NCI-H748 (cell line): ENCODE results near the gene MFGE8.

Experiments used
- DNase-seq: peaks from one replicate; lab custom pipeline; 2025; ENCODE audit not compliant: unreplicated experiment; lab: John Stamatoyannopoulos, UW

The MFGE8 gene

GRCh38 chr15:88920186-88920891, 7.2 kb upstream of the MFGE8 start:
- no peak for DNase-seq

DNA sequence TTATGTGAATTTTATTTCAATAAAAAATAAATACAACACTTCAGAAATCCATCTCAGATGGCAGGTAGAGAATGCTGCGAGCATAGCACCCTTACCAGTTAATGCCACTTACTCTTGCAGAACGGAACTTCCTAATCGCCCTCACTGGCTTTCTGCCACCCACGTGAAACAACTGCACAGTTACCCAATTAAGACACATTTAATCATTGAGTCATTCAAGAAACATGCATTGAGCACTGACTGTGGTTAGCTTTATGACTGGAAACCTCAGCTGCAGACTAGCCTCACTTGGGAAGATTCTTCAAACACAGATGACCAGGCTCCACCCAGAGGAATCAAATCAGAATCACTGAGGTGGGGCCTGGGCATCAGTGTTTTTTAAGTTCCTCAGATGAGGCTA, 5.6 kb upstream of the MFGE8 start:
- no peak for DNase-seq

- DNase-seq = no peak
Observed at GRCh38 chr15:88917760-88918159, 4.6 kb upstream of the MFGE8 start.

- DNase-seq = no peak
Observed at GRCh38 chr15:88915354-88915753, 2.2 kb upstream of the MFGE8 start.

GRCh38 chr15:88913850-88914169, 631 bp upstream of the MFGE8 start:
- DNase-seq = no peak

GRCh38 chr15:88912500-88912921, 668 bp downstream of the MFGE8 start:
- no peak for DNase-seq

- DNase-seq = no peak
Observed at GRCh38 chr15:88911766-88912118, 1.4 kb downstream of the MFGE8 start.

- no peak for DNase-seq
Observed at GRCh38 chr15:88909956-88910831, 3.0 kb downstream of the MFGE8 start.

DNA sequence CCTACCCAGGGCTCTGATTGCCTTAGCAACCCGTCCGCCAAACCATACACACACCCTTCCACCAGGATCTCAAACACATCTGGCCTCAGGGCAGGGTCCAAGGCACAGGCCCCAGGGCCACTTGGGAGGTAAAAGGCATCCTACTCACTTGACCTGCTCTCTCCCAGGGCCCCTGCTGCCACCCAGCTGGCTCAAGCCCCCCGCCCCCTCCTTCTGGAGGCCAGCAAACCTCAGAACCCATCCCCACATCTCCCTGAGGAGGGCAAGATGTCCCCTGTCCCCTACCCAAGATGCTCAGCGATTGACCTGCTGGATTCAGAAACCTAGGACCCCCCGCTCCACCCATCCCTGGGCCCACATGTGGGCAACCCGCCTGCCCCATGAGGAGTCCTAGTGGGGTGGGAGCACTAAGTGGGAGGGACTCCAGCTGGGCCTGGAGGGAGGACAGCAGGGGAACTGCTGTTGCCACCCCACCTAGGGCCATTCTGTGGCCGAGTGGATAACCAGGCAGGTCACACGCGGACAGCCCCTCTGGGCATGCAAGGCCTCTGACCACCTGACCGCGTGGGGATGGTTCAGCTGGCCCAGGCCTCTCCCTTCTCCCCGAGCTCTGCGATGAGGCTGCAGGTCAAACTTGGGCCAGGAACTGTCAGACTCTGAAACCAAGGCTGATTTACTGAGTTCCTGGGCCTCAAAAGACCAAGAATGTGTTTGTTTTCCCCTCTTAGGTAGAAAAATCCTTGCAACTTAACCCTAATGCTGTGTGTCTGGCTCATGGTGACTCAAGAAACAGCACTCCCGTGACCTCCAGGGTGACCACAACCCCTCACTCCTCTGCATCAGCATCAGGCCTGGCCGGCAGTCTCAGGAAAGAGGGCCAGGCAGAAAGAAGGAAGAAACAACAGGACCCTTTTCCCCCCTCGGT, 4.2 kb downstream of the MFGE8 start:
- DNase-seq = no peak

GRCh38 chr15:88908123-88908522, 5.1 kb downstream of the MFGE8 start:
- no peak for DNase-seq

GRCh38 chr15:88907111-88907510, 6.1 kb downstream of the MFGE8 start:
- DNase-seq = no peak

GRCh38 chr15:88906551-88906950, 6.6 kb downstream of the MFGE8 start:
- DNase-seq = no peak

DNA sequence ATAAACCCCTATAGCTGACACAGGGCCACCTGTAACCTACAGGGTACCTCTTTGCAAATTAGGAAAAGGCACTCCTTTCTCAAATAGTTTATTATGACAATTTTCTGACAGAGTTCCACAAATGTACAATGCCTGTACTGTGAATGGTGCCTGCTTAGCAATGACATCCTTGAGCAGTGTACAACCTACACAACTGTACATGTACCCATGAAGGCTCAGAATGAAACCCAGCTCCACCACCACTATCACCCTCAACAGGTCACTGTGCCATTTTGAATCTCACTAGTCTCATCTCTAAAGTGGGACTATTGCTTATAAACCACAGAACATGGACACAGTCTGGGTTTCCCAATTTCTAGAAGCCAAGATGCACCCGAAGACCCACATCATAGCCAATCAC, 7.0 kb downstream of the MFGE8 start:
- no peak for DNase-seq

DNA sequence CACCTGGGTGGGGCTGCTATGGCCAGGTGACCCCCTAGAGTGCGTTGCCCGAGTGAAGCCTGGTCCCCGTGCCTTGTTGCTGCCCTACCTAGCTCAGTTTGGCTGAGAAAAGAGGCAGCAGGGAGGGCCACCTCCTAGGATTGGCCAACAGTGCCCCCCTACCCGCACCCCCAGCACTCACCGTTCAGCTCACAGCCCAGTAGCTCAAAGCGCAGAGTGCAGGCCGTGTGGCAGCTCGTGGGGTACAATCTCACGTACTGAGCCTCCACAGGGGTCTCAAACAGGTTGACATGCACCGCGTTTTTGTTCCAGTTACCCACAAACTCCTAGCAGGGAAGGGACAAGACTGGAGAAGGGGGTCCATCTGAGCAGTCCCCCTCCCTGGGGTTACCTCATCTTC, 7.6 kb downstream of the MFGE8 start:
- no peak for DNase-seq

GRCh38 chr15:88904624-88905327, 8.4 kb downstream of the MFGE8 start:
- DNase-seq = peak; percentile 67

GRCh38 chr15:88904257-88904623, 8.9 kb downstream of the MFGE8 start:
- DNase-seq = no peak

- DNase-seq = no peak
Observed at GRCh38 chr15:88902846-88903245, 10.3 kb downstream of the MFGE8 start.

GRCh38 chr15:88902221-88902835, 10.9 kb downstream of the MFGE8 start:
- DNase-seq = no peak

DNA sequence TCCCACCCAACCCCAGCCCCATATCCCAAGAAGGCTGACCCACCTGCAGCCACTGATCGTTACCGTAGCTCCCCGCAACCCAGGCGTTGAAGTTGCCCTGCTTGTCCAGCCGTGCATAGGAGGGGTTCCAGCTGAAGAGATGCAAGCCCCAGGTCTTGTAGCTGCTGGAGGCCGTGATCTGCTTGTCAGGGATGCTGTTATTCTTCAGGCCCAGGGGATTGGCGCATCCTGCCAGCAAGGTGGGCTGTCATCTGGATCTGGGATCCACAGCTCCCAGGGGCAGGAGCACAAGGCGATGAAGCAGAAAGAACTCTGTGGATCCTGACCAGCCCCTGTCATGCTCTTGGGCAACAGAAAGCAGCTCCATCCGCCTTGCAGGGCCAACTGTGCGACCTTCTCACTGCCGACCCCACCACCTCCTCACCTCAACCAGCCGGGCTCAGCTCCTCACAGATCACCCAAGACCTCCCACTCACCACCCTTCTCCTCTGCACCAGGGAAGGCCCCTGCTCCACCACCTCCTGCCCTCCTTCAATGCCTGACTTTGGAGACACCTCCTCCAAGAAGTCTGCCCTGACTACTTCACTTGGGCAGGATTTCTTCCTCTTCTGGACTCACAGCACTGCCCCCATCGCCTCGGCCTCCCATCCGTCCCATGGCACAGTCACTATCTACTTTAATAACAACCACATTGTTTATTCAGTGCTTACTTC, 11.5 kb downstream of the MFGE8 start:
- no peak for DNase-seq

DNA sequence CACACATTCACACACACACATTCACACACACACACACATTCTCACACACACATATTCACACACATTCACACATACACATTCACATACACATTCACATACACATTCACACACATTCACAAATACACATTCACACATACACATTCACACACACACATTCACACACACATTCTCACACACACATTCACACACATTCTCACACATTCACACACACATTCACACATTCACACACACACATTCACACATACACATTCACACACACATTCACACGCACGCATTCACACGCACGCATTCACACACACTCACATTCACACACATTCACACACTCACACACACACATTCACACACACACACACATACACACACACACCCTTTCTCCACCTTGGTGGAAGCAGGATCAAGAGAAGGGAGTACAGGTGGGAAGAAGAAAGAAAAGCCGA, 12.2 kb downstream of the MFGE8 start:
- no peak for DNase-seq
